K562 (cell line): ENCODE results near the gene LRRC43. TPM values are rescaled to one million over a fixed set of nuclear protein-coding genes. Genes with fewer than 3 reads are reported as not detected.

Source experiments
- GTF2F1 ChIP-seq: IDR thresholded peaks from 2 replicates; pipeline ENCODE4 v1.6.1; 2011; ENCODE audit warnings: low read depth, low read length, improper control_type of control experiment
- IFI16 ChIP-seq: fragments of 250-450 bp; sonication (Bioruptor Pico); IDR thresholded peaks from 2 replicates; pipeline ENCODE4 v2.1.2; 2022; ENCODE audit warnings: mild to moderate bottlenecking, inconsistent platforms
- KDM4B ChIP-seq, 2 experiments: fragments of 450-650 bp in 1 of 2; sonication (generic) in 1 of 2; IDR thresholded peaks; 2 replicates each; pipeline ENCODE4 v1.6.1; 2016 to 2017; ENCODE audit warnings: borderline replicate concordance in 2 of 2, antibody characterized with exemption in 1 of 2, low read depth in 1 of 2, mild to moderate bottlenecking in 1 of 2
- MAZ ChIP-seq, 2 experiments: fragments of 450-650 bp in 1 of 2; sonication (generic) in 1 of 2; formaldehyde crosslinking; IDR thresholded peaks in 1 of 2; conservative IDR thresholded peaks in 1 of 2; 2 replicates each; pipeline versions ENCODE4 v1.4.0 to v1.5.0; 2020; ENCODE audit warnings: mild to moderate bottlenecking in 1 of 2, missing genetic modification reagents in 1 of 2
- SMAD4 ChIP-seq: fragments of 250-450 bp; sonication (Bioruptor Pico); conservative IDR thresholded peaks from 2 replicates; pipeline ENCODE4 v1.8.0; 2021; ENCODE audit warnings: inconsistent platforms, mild to moderate bottlenecking, moderate library complexity
- TRIM24 ChIP-seq, 2 experiments: fragments of 450-650 bp; IDR thresholded peaks; 2 replicates each; pipeline ENCODE4 v1.6.1; 2016
- ZNF140 ChIP-seq: fragments of 250-450 bp; sonication (Bioruptor Pico); IDR thresholded peaks from 2 replicates; pipeline ENCODE4 v1.8.0; 2021; ENCODE audit warnings: moderate library complexity, mild to moderate bottlenecking, inconsistent platforms
- ZNF217 ChIP-seq: sonication (generic); formaldehyde crosslinking; IDR thresholded peaks from 2 replicates; pipeline ENCODE4 v1.8.0; 2022; ENCODE audit warnings: mild to moderate bottlenecking, missing genetic modification reagents
- polyA plus RNA-seq, 8 experiments: library from polyadenylated mRNA; depleted of rRNA in 4 of 8; stranded (reverse) in 5 of 8; unstranded in 3 of 8; fragments of >200 nt; fragmentation: Nextera tagmentation in 2 of 8; fragmentation: Illumina TruSeq in 1 of 8; extraction: Ambion mirVana in 2 of 8; extraction: Trizol in 1 of 8; gene quantifications; 2 replicates each; pipeline versions ENCODE4 v1.2.1 to v1.2.3, GENCODE V29; 2011 to 2014; ENCODE audit warnings: inconsistent platforms in 1 of 8, missing spikeins in 1 of 8
- total RNA-seq, 7 experiments: library from RNA; depleted of rRNA in 6 of 7; stranded (reverse); fragments of >200 nt in 6 of 7; fragmentation: Illumina TruSeq in 2 of 7; extraction: Trizol in 2 of 7; gene quantifications; 2 replicates each; pipeline versions ENCODE4 v1.2.1 to v1.2.3, GENCODE V29; 2011 to 2021; ENCODE audit warnings: low replicate concordance in 1 of 7
- TF ChIP-seq, protein P1 (sequence below), 2 experiments: fragments of 450-650 bp; formaldehyde crosslinking in 1 of 2; IDR thresholded peaks; 2 replicates each; pipeline versions ENCODE4 v1.4.0 to v1.6.1; 2014 to 2020; ENCODE audit warnings: mild to moderate bottlenecking in 2 of 2, borderline replicate concordance in 1 of 2, low read depth in 1 of 2

The LRRC43 gene
- total and polyA plus RNA-seq, 9 of the 15 experiments (the other 6 are each of a cell fraction or from before 2014, with no cell fraction given) = 0.19 TPM; not detected in 8

- TF ChIP-seq, protein P1, sequence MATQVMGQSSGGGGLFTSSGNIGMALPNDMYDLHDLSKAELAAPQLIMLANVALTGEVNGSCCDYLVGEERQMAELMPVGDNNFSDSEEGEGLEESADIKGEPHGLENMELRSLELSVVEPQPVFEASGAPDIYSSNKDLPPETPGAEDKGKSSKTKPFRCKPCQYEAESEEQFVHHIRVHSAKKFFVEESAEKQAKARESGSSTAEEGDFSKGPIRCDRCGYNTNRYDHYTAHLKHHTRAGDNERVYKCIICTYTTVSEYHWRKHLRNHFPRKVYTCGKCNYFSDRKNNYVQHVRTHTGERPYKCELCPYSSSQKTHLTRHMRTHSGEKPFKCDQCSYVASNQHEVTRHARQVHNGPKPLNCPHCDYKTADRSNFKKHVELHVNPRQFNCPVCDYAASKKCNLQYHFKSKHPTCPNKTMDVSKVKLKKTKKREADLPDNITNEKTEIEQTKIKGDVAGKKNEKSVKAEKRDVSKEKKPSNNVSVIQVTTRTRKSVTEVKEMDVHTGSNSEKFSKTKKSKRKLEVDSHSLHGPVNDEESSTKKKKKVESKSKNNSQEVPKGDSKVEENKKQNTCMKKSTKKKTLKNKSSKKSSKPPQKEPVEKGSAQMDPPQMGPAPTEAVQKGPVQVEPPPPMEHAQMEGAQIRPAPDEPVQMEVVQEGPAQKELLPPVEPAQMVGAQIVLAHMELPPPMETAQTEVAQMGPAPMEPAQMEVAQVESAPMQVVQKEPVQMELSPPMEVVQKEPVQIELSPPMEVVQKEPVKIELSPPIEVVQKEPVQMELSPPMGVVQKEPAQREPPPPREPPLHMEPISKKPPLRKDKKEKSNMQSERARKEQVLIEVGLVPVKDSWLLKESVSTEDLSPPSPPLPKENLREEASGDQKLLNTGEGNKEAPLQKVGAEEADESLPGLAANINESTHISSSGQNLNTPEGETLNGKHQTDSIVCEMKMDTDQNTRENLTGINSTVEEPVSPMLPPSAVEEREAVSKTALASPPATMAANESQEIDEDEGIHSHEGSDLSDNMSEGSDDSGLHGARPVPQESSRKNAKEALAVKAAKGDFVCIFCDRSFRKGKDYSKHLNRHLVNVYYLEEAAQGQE (IDR thresholded peaks at IDR 0.05; ENCODE audit: borderline replicate concordance) = peak; percentile 83; the same call in 1 of the 2 replicates
- TF ChIP-seq, protein P1 (CRISPR knock-in tag; IDR thresholded peaks at IDR 0.05; ENCODE audit: low read depth) = no peak
- no peak for TF ChIP-seq ZNF217
- no peak for TF ChIP-seq IFI16 (CRISPR knock-in tag)
- TF ChIP-seq MAZ (CRISPR knock-in tag; conservative IDR thresholded peaks at IDR 0.05 in 1 of 2, IDR thresholded peaks at IDR 0.05 in 1 of 2) = 0 out of 4 replicates have a peak, but pooled peaks of 1 of the 2 experiments have one; percentile 27
- no peak for TF ChIP-seq TRIM24 (IDR thresholded peaks at IDR 0.05)
- no peak for TF ChIP-seq ZNF140 (CRISPR knock-in tag)
- no peak for TF ChIP-seq GTF2F1
- TF ChIP-seq KDM4B (IDR thresholded peaks at IDR 0.05; ENCODE audit: borderline replicate concordance in 2 of 2, low read depth in 1 of 2) = no peak
- TF ChIP-seq SMAD4 (CRISPR knock-in tag) = no peak
Measured at GRCh38 chr12:122190842-122191668, 8.1 kb downstream of the LRRC43 start (continued).
